Stimulated activated CD8-positive, alpha-beta memory T cell treated with anti-CD3 and anti-CD28 coated beads, Interleukin-2, amount 100 ng/mL, for 48 hours (primary cell): Measurements from ENCODE around the gene DARS1.
"Not testable (repeated sequence)": the region's sequence is repeated elsewhere in the genome, so short reads cannot be mapped to it uniquely, and the experiment has no call there.

Experiments
- DNase-seq, 2 donors: peaks; one replicate each; pipeline ENCODE4 v3.0.0-alpha.2; 2020; ENCODE audit warnings: low read depth in 2 of 2

DARS1 gene

GRCh38 chr2:135885709-135886108, 99.7 kb downstream of the DARS1 start:
- no peak for DNase-seq

- no peak for DNase-seq
These were observed 103.0 kb downstream of the DARS1 start for GRCh38 chr2:135882415-135882814.

DNA sequence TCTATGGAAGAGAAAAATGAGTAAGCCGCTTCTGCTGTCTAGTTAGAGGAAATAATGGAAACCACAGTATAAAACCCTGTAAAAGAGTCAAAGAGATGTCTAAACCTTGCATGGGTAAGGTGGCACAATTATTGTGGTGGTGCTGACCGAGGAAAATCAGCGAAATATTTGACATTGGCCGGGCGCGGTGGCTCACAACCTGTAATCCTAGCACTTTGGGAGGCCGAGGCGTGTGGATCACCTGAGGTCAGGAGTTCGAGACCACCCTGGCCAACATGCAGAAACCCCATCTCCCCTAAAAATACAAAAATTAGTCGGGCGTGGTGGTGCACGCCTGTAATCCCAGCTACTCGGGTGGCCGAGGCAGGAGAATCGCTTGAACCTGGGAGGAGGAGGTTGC, 108.7 kb downstream of the DARS1 start:
- not testable (repeated sequence) for DNase-seq

- DNase-seq = peak; percentile 97 to 98
These were observed 109.2 kb downstream of the DARS1 start, which contains the start of gene MCM6 for GRCh38 chr2:135876066-135876711. Gene MCM6 (minus strand): TSS chr2:135876443. CDS start chr2:135876365, 78 bp downstream.

- DNase-seq = peak; percentile 54 to 71
These were observed 109.8 kb downstream of the DARS1 start for GRCh38 chr2:135875491-135876065.

- no peak for DNase-seq
These were observed 110.6 kb downstream of the DARS1 start for GRCh38 chr2:135874777-135875365.

- DNase-seq = no peak
These were observed 114.9 kb downstream of the DARS1 start for GRCh38 chr2:135870571-135870970.

- DNase-seq = no peak
These were observed 122.2 kb downstream of the DARS1 start for GRCh38 chr2:135863233-135863632.

DNA sequence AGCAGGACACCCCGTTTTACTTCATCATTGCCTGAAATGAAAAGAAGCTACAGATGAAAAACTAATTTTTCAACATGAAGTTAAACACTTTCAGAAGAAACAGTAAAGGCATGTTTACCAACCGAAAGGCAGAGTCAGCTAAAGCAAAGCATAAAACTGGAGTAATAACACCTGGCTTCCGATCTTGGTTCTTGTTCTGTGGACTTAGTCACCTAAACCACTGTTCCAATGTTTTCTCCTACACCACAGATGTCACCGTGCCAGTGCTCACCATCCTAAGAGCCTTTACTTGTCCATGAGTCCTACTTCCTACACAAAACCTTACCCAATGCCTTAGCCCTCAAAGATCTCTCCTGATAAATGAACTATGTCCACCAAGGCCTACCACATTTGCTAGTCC, 122.7 kb downstream of the DARS1 start:
- DNase-seq = no peak
